ENCODE results near the gene KCNK4. TPM values are rescaled to one million over a fixed set of nuclear protein-coding genes. Genes with fewer than 3 reads are reported as not detected.

KCNK4 gene
- total RNA-seq, 2 donors from 2014 or later, result not detected

DNA sequence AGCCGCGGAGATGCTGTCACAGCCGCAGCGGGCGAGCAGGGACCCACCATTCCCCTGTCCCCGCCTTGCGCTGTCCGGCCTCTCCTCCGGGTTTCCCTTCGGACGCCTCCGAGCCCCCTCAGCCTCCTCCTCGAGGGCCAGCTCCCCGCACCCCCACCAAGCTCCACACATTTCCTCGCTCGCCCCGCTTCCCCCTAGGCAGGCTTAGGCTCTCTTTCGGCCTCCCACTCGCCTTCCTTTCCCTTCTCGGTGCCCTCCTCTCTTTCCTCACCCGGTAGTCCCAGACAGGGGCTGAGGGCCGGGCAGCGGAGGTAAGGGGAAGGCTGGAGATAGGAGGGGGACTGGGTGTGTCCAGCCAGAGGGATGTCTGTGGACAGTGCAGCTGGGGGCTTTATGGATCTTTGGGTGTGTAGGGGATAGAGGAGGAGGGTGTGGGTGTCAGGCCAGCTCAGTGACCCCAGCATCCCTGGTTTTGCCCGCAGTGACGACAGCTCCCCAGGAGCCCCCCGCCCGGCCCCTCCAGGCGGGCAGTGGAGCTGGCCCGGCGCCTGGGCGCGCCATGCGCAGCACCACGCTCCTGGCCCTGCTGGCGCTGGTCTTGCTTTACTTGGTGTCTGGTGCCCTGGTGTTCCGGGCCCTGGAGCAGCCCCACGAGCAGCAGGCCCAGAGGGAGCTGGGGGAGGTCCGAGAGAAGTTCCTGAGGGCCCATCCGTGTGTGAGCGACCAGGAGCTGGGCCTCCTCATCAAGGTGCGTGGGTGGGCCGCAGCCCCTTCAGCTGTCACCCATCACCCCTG lies 1.6 kb downstream of the KCNK4 start:
- TF ChIP-seq, protein P1, sequence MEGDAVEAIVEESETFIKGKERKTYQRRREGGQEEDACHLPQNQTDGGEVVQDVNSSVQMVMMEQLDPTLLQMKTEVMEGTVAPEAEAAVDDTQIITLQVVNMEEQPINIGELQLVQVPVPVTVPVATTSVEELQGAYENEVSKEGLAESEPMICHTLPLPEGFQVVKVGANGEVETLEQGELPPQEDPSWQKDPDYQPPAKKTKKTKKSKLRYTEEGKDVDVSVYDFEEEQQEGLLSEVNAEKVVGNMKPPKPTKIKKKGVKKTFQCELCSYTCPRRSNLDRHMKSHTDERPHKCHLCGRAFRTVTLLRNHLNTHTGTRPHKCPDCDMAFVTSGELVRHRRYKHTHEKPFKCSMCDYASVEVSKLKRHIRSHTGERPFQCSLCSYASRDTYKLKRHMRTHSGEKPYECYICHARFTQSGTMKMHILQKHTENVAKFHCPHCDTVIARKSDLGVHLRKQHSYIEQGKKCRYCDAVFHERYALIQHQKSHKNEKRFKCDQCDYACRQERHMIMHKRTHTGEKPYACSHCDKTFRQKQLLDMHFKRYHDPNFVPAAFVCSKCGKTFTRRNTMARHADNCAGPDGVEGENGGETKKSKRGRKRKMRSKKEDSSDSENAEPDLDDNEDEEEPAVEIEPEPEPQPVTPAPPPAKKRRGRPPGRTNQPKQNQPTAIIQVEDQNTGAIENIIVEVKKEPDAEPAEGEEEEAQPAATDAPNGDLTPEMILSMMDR (IDR thresholded peaks at IDR 0.05), result no peak
- no peaks in the 10 kb centered on the region for H3K9me3 ChIP-seq
- no peaks in the 10 kb centered on the region for H3K36me3 ChIP-seq
- no peak for DNase-seq
- H3K4me1 ChIP-seq, result peaks cover 3% of the 10 kb centered on the region
- peak overlapping the region in 1 of 2 donors; percentile 43 for H3K9ac ChIP-seq (ENCODE audit: low read depth in 2 of 2, low read length in 2 of 2)
- peak overlapping the region; percentile 19 for H3K4me3 ChIP-seq
- H3K27me3 ChIP-seq, result peaks cover 64% of the 10 kb centered on the region
- H3K27ac ChIP-seq, result no peak overlapping the region
- intact Hi-C loops (cut with DNase I), result no loop called here

DNA sequence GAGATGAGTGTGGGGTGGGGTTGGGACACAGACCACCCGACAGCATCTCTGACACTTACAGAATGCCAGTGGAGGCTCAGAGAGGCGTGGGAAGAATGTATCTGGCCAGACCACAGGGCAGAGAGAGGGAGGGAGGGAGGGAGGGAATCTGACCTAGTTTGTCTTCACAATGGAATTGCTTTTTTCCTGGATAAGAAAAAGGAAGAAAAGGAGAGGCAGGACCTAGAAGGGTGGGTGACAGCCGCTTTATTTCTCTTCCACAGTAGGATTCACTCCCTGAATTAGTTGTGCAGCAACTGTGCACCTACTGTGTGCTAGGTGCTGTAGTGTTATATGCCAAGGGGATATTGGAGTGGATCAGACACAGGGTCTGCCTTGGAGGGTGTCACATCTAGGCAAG lies 3.7 kb downstream of the KCNK4 start:
- DNase-seq, result no peak
- intact Hi-C loops (cut with DNase I), result no loop called here
- TF ChIP-seq, protein P1 (IDR thresholded peaks at IDR 0.05), result no peak
- Histone ChIP-seq H3K9ac (ENCODE audit: low read depth in 2 of 2, low read length in 2 of 2) (no peak overlapping the region), H3K27ac (no peak overlapping the region), H3K36me3 (no peaks in the 10 kb centered on the region), H3K27me3 (peaks cover 85% of the 10 kb centered on the region), H3K4me3 (no peak overlapping the region), H3K9me3 (no peaks in the 10 kb centered on the region), H3K4me1 (peaks cover 11% of the 10 kb centered on the region)

DNA sequence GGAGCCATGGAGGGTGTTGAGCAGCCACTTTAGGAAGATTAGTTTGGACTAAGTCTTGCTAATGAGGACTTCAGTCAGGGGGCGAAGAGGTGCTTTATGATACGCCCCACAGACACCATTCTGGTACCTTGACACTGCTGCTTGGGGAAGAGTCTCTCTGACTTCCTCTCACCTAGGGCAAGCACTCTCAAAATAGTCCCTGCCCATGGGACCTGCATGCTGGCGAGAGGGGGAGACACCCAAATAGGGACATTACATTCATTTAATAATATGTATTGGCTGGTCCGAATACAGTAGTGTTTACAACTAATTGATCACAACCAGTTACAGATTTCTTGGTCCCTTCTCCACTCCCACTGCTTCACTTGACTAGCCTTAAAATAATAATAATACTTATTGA lies 4.7 kb downstream of the KCNK4 start:
- no peak for DNase-seq
- peaks cover 83% of the 10 kb centered on the region for H3K27me3 ChIP-seq
- H3K9me3 ChIP-seq, result no peaks in the 10 kb centered on the region
- TF ChIP-seq, protein P1 (IDR thresholded peaks at IDR 0.05), result no peak
- no peak overlapping the region for H3K4me3 ChIP-seq
- no peak overlapping the region for H3K27ac ChIP-seq
- H3K9ac ChIP-seq (ENCODE audit: low read depth in 2 of 2, low read length in 2 of 2), result no peak overlapping the region
- intact Hi-C loops (cut with DNase I), result no loop called here
- H3K4me1 ChIP-seq, result peaks cover 21% of the 10 kb centered on the region
- no peaks in the 10 kb centered on the region for H3K36me3 ChIP-seq

DNA sequence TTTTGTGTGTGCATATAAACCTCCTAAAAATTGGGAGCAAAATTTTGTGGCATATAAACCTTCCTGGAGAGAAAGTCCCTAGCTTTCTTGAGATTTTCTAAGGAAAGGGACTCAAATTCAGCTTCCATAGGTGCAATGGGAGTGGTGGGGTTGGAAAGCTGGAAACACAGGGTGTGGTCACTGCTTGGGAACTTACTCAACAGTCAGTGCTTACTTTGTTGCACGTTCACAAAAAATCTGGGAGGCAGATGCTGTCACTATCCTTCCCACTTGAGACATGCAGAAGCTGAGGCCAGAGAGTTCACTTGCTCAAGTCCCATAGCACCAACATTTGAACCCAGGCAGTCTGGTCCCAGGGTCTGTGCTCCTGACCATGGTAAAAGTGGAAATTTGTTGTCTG lies 5.1 kb downstream of the KCNK4 start:
- peaks cover 78% of the 10 kb centered on the region for H3K27me3 ChIP-seq
- TF ChIP-seq, protein P1 (IDR thresholded peaks at IDR 0.05), result no peak

DNA sequence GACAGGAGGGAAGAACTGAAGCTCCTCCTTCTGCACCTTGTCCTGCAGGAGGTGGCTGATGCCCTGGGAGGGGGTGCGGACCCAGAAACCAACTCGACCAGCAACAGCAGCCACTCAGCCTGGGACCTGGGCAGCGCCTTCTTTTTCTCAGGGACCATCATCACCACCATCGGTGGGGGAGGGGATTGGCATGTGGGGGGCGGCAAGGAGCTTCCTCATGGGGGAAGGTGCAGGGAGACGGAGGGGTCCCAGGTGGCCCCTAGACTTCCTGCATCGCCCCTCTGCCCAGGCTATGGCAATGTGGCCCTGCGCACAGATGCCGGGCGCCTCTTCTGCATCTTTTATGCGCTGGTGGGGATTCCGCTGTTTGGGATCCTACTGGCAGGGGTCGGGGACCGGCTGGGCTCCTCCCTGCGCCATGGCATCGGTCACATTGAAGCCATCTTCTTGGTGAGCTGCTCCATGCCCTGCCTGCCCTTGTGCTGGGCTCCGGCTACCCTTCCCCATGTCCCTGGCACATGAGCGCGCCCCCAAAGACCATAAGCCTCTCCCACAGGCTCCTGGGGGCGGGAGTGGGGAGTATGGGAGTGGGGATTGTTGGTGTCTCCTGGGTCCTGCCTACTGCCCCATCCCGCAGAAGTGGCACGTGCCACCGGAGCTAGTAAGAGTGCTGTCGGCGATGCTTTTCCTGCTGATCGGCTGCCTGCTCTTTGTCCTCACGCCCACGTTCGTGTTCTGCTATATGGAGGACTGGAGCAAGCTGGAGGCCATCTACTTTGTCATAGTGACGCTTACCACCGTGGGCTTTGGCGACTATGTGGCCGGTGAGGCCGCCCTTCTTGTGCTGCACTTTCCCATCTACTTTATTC lies 6.0 kb downstream of the KCNK4 start:
- H3K4me1 ChIP-seq, result peaks cover 22% of the 10 kb centered on the region
- no peaks in the 10 kb centered on the region for H3K9me3 ChIP-seq
- intact Hi-C loops (cut with DNase I), result no loop called here
- TF ChIP-seq, protein P1 (IDR thresholded peaks at IDR 0.05), result no peak
- H3K9ac ChIP-seq (ENCODE audit: low read depth in 2 of 2, low read length in 2 of 2), result peak overlapping the region in 1 of 2 donors; percentile 55
- no peak overlapping the region for H3K27ac ChIP-seq
- DNase-seq, result no peak
- H3K4me3 ChIP-seq, result no peak overlapping the region
- H3K27me3 ChIP-seq, result peaks cover 70% of the 10 kb centered on the region
- H3K36me3 ChIP-seq, result no peaks in the 10 kb centered on the region

More for the DNA sequence above, 5.1 kb downstream of the KCNK4 start:
- no peaks in the 10 kb centered on the region for H3K36me3 ChIP-seq
- peaks cover 23% of the 10 kb centered on the region for H3K4me1 ChIP-seq
- H3K9ac ChIP-seq (ENCODE audit: low read depth in 2 of 2, low read length in 2 of 2), result no peak overlapping the region
- no peak overlapping the region for H3K27ac ChIP-seq
- no peak overlapping the region for H3K4me3 ChIP-seq
- intact Hi-C loops (cut with DNase I), result no loop called here
- no peak for DNase-seq
- no peaks in the 10 kb centered on the region for H3K9me3 ChIP-seq
